HEK293 (cell line): ENCODE results near the gene CHRNA7.

Source experiments
- CTCF ChIP-seq: fragments of 450-650 bp; formaldehyde crosslinking; IDR thresholded peaks from 2 replicates; pipeline ENCODE4 v1.5.1; 2016; ENCODE audit warnings: missing biosample characterization, missing genetic modification characterization
- HOXA7 ChIP-seq: sonication (generic); formaldehyde crosslinking; IDR thresholded peaks from 2 replicates; pipeline ENCODE4 v1.8.1; 2022; ENCODE audit warnings: missing genetic modification reagents, borderline replicate concordance
- ZBTB11 ChIP-seq: fragments of 450-650 bp; formaldehyde crosslinking; conservative IDR thresholded peaks from 2 replicates; pipeline ENCODE4 v1.5.1; 2016; ENCODE audit warnings: low read depth, missing biosample characterization, missing genetic modification characterization
- ZNF140 ChIP-seq: fragments of 450-650 bp; formaldehyde crosslinking; IDR thresholded peaks from 2 replicates; pipeline ENCODE4 v1.5.1; 2016; ENCODE audit warnings: missing biosample characterization, missing genetic modification characterization
- ZNF24 ChIP-seq: fragments of 450-650 bp; formaldehyde crosslinking; IDR thresholded peaks from 2 replicates; pipeline ENCODE4 v1.5.1; 2016; ENCODE audit warnings: missing biosample characterization, missing genetic modification characterization
- ZNF280D ChIP-seq: fragments of 450-650 bp; formaldehyde crosslinking; IDR thresholded peaks from 2 replicates; pipeline ENCODE4 v1.5.1; 2016; ENCODE audit warnings: missing biosample characterization, missing genetic modification characterization
- ZNF501 ChIP-seq: fragments of 450-650 bp; formaldehyde crosslinking; IDR thresholded peaks from 2 replicates; pipeline ENCODE4 v1.5.1; 2016; ENCODE audit warnings: missing biosample characterization, missing genetic modification characterization
- ZNF514 ChIP-seq: fragments of 450-650 bp; formaldehyde crosslinking; IDR thresholded peaks from 2 replicates; pipeline ENCODE4 v1.5.1; 2016; ENCODE audit warnings: missing biosample characterization, missing genetic modification characterization
- ZNF548 ChIP-seq: fragments of 450-650 bp; formaldehyde crosslinking; IDR thresholded peaks from 2 replicates; pipeline ENCODE4 v1.5.1; 2016; ENCODE audit warnings: missing biosample characterization, missing genetic modification characterization
- ZNF791 ChIP-seq: fragments of 450-650 bp; formaldehyde crosslinking; IDR thresholded peaks from 2 replicates; pipeline ENCODE4 v1.5.1; 2016; ENCODE audit warnings: missing biosample characterization, missing genetic modification characterization
- ZNF792 ChIP-seq: fragments of 450-650 bp; formaldehyde crosslinking; IDR thresholded peaks from 2 replicates; pipeline ENCODE4 v1.5.1; 2016; ENCODE audit warnings: missing biosample characterization, missing genetic modification characterization
- TF ChIP-seq, protein P1 (sequence below): fragments of 450-650 bp; formaldehyde crosslinking; IDR thresholded peaks from 2 replicates; pipeline ENCODE4 v1.5.1; 2017; ENCODE audit warnings: missing biosample characterization, mild to moderate bottlenecking, missing genetic modification characterization, moderate library complexity

DNA sequence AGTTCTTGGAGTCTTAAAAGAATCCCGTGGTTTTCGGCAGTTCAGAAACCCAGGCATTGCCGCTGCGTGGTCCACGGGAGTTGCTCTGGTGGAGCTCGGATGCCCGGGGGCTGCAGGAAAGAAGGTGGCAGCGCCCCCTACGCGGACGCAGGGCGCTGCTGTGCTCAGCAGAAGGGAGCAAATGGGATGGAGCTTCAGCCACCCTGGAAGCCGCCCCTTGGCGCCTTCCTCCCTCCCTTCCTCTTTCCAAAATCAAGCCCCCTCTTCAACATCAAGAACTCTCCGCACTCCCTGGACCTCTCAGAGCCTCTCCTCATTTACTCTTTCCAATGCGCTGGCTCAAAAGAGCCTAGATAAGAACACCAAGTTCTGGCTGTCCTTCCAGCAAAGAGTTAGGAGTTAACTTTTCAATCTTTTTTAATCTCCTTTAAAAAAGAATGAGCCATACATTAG, 880 bp upstream of the CHRNA7 start:
- TF ChIP-seq ZBTB11 (tag by site-specific recombination) = no peak
- no peak for TF ChIP-seq HOXA7
- TF ChIP-seq ZNF280D (tag by site-specific recombination) = no peak
- TF ChIP-seq ZNF791 (tag by site-specific recombination) = no peak
- no peak for TF ChIP-seq ZNF24 (tag by site-specific recombination)
- TF ChIP-seq ZNF501 = no peak
- no peak for TF ChIP-seq ZNF548 (tag by site-specific recombination)
- no peak for TF ChIP-seq ZNF140 (tag by site-specific recombination)
- no peak for TF ChIP-seq ZNF792 (tag by site-specific recombination)
- TF ChIP-seq CTCF (tag by site-specific recombination) = peak; percentile 65
- TF ChIP-seq, protein P1, sequence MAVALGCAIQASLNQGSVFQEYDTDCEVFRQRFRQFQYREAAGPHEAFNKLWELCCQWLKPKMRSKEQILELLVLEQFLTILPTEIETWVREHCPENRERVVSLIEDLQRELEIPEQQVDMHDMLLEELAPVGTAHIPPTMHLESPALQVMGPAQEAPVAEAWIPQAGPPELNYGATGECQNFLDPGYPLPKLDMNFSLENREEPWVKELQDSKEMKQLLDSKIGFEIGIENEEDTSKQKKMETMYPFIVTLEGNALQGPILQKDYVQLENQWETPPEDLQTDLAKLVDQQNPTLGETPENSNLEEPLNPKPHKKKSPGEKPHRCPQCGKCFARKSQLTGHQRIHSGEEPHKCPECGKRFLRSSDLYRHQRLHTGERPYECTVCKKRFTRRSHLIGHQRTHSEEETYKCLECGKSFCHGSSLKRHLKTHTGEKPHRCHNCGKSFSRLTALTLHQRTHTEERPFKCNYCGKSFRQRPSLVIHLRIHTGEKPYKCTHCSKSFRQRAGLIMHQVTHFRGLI (tag by site-specific recombination) = no peak
- TF ChIP-seq ZNF514 (tag by site-specific recombination) = no peak
